ENCODE data around the gene KRT10. TPM values are rescaled to one million over a fixed set of nuclear protein-coding genes. Genes with fewer than 3 reads are reported as not detected.

The KRT10 gene
- total and polyA plus RNA-seq, 9 of the 15 experiments (the other 6 are each of a cell fraction or from before 2014, with no cell fraction given): 47.0 to 179 (median 76.2) TPM

GRCh38 chr17:40854175-40854814 is 31.9 kb upstream of the KRT10 start (continued):
- no peak for TF ChIP-seq PBX2 (CRISPR knock-in tag; IDR thresholded peaks at IDR 0.05; ENCODE audit: low read depth)
- peak; percentile 80 for TF ChIP-seq PBX2 (tag; conservative IDR thresholded peaks at IDR 0.05; ENCODE audit: low read depth)
- no peak for TF ChIP-seq PHF20 (IDR thresholded peaks at IDR 0.05; ENCODE audit: partially characterized antibody)
- no peak for TF ChIP-seq TCF7L2 (IDR thresholded peaks at IDR 0.05; ENCODE audit: low read depth, low read length)
- TF ChIP-seq ELK1 (CRISPR knock-in tag; IDR thresholded peaks at IDR 0.05): no peak
- peak; percentile 62 for TF ChIP-seq FOS (IDR thresholded peaks at IDR 0.05; ENCODE audit: extremely low read depth, insufficient read length)
- TF ChIP-seq SRSF1 (IDR thresholded peaks at IDR 0.05; ENCODE audit: low read depth, low read length): no peak
- no peak for TF ChIP-seq HES1 (IDR thresholded peaks at IDR 0.05; ENCODE audit: low read depth)
- TF ChIP-seq FOXP1 (CRISPR knock-in tag; IDR thresholded peaks at IDR 0.05): no peak
- no peak for TF ChIP-seq MCM2 (IDR thresholded peaks at IDR 0.05; ENCODE audit: low read depth)
- TF ChIP-seq SP2 (IDR thresholded peaks at IDR 0.05; ENCODE audit: extremely low read depth, low read depth, low read length, poor library complexity, severe bottlenecking): no peak
- TF ChIP-seq ZNF239 (CRISPR knock-in tag; IDR thresholded peaks at IDR 0.05): no peak
- peak; percentile 25 to 41; a peak in 2 of 4 replicates for TF ChIP-seq KDM1A (IDR thresholded peaks at IDR 0.05)
- no peak for TF ChIP-seq STAG1 (CRISPR knock-in tag; IDR thresholded peaks at IDR 0.05; ENCODE audit: borderline replicate concordance)
- no peak for TF ChIP-seq ZBTB7A (IDR thresholded peaks at IDR 0.05; ENCODE audit: borderline replicate concordance, control insufficient read depth, low read depth, low read length)
- no peak for TF ChIP-seq POLR3A (IDR thresholded peaks at IDR 0.05; ENCODE audit: borderline replicate concordance, extremely low read depth, insufficient read depth, insufficient read length)
- no peak; the same call in 1 of the 2 replicates for TF ChIP-seq C11orf30 (IDR thresholded peaks at IDR 0.05; ENCODE audit: low read depth)
- peak; percentile 76 for TF ChIP-seq JUNB (CRISPR knock-in tag; conservative IDR thresholded peaks at IDR 0.05)
- peak; percentile 47 for TF ChIP-seq STAT5A (IDR thresholded peaks at IDR 0.05; ENCODE audit: borderline replicate concordance, low read length)
